Measurements from ENCODE around the gene DSCAML1.

DSCAML1 gene

DNA sequence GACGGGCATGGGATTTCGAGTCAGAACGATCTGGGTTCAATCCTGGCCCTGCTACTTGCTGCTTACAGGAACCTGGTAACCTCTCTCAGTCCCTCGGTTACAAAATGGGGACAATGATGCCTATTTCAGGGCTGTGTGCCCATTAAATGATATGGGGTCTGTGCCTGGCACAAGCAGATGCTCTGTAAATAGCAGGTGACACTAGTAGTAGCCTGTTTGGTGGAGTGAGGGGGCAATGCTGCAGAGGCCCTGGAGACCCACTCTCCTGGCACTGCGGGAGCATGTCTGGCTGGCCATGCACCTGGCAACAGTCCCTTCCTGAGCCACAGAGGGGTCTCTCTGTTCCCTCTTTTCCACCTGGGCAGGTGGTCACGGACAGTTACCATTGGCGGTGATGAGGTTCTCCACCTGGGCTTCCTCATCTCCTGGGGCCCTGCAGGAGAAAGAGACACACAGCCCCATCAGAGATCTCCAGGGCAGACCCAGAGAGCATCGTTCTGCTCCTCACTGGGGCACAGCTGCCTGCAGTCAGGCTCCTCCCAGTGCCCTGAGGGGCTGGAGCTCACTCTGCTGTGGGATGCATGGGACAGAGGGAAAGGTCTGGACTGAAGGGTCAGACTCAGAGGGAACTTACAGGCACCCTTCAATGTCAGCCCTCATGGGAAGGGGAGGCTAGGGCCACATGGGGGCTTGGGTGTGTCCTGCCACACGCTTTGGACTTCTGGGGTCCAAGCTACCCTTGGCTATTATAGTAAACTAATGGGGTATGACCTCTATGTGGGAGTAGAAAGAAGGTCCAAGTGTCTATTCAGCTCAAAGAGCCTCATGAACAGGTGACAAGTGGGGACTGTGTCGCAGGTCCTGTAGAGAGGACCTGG, 43.2 kb upstream of the DSCAML1 start:
- TF ChIP-seq, protein P1, sequence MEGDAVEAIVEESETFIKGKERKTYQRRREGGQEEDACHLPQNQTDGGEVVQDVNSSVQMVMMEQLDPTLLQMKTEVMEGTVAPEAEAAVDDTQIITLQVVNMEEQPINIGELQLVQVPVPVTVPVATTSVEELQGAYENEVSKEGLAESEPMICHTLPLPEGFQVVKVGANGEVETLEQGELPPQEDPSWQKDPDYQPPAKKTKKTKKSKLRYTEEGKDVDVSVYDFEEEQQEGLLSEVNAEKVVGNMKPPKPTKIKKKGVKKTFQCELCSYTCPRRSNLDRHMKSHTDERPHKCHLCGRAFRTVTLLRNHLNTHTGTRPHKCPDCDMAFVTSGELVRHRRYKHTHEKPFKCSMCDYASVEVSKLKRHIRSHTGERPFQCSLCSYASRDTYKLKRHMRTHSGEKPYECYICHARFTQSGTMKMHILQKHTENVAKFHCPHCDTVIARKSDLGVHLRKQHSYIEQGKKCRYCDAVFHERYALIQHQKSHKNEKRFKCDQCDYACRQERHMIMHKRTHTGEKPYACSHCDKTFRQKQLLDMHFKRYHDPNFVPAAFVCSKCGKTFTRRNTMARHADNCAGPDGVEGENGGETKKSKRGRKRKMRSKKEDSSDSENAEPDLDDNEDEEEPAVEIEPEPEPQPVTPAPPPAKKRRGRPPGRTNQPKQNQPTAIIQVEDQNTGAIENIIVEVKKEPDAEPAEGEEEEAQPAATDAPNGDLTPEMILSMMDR (IDR thresholded peaks at IDR 0.05; ENCODE audit: control insufficient read depth, extremely low read depth, insufficient read depth), result no peak
- DNase-seq (ENCODE audit: low read depth), result no peak
- H3K4me3 ChIP-seq (ENCODE audit: low read depth, low read length), result no peak overlapping the region

DNA sequence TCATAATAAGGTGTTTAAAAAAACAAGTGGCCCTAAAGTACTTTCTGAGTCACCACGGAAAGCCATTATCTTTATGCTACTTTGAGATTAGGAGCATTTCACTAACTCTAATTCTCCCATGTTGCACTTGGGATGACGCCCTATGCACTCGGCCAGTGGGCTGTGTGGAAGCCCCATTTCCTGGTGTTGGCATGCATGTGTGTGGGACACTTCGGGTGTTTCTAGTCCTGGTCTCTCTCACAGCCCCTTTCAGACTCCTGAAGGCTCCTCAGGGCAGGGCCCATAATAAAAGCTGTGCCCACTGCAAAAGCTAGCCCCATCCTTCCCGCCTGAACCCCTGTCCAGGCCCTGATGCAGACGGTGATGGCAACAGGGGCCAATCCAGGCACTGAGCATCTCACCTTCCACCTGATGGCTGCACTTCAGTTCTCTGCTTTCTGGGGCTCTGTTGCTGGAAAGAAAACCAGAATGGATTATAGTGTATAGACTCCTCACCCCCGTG, 42.4 kb upstream of the DSCAML1 start:
- no peak overlapping the region for H3K4me3 ChIP-seq (ENCODE audit: low read depth, low read length)
- no peak for DNase-seq (ENCODE audit: low read depth)
- TF ChIP-seq, protein P1 (IDR thresholded peaks at IDR 0.05; ENCODE audit: control insufficient read depth, extremely low read depth, insufficient read depth), result no peak

DNA sequence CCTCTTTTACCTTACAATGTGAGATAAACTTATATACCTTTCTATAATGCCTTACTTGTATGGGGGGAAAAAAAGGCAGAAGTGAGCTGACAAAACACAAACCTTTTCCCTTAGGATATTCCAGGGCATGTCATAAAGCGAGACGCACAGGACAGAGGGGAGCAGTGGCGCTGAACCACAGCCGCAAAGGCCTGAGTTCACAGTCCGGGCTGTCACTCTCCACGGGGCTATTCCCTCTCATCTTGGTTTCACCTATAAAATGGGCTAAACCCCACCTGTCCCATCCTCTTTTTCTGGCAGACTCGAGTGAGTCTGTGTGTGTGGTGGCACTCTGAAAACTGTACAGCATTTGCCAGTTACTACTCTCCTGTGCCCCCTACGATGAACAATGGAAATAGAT, 41.9 kb upstream of the DSCAML1 start:
- no peak for DNase-seq (ENCODE audit: low read depth)
- H3K4me3 ChIP-seq (ENCODE audit: low read depth, low read length), result no peak overlapping the region
- TF ChIP-seq, protein P1 (IDR thresholded peaks at IDR 0.05; ENCODE audit: control insufficient read depth, extremely low read depth, insufficient read depth), result no peak

DNA sequence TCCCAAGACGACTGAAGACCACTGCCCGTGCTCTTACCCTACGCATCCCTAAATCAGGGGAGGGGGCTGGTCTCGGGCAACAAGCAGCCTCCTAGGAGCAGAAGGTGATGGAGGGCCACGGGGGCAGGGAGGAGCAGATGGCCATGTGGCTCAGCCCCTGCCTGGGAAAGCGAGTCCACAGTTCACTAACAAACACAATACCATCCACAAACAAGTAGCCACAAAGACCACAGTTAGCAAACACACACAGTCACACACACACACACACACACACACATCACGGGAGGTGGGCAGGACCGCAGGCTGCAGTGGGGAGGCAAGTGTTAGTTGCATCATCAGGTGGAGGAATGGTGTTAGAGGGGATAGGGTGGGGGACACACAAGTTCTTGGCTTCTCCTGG, 40.8 kb upstream of the DSCAML1 start:
- no peak overlapping the region for H3K4me3 ChIP-seq (ENCODE audit: low read depth, low read length)
- DNase-seq (ENCODE audit: low read depth), result no peak
- TF ChIP-seq, protein P1 (IDR thresholded peaks at IDR 0.05; ENCODE audit: control insufficient read depth, extremely low read depth, insufficient read depth), result no peak

DNA sequence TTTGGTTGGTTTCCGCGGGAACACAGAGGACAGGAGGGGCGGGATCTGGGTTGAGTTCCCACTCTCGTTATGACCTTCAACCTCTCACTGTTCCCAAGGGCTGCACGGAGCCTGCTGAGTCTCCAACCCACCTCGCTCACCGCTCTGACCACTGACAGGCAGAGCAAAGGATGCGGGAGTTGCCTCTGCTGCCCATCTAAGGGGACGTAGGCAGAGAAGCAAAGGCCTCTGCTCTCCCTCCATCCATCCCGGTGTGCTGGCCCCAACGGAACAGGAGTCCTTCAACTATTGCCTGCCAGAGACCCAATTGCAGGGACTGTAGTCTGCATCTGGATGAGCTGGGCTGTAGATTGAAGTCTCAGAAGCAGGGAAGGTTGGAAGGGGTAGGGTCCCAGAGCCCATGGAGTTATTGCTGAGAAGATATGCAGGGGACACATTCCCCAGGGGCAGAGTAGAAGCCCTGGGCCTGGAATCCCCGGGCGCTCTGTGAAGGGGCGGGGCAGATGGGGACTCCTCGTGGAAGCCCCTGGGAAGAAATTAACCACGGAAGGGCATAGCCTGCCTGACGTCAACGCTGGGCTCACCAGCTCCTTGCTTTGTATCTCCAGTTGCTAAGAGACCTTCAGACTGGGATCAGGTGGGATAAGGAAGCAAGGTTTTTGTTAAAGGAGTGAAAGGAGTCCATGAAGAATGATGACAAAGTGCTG, 40.2 kb upstream of the DSCAML1 start:
- no peak overlapping the region for H3K4me3 ChIP-seq (ENCODE audit: low read depth, low read length)
- TF ChIP-seq, protein P1 (IDR thresholded peaks at IDR 0.05; ENCODE audit: control insufficient read depth, extremely low read depth, insufficient read depth), result no peak
- no peak for DNase-seq (ENCODE audit: low read depth)

DNA sequence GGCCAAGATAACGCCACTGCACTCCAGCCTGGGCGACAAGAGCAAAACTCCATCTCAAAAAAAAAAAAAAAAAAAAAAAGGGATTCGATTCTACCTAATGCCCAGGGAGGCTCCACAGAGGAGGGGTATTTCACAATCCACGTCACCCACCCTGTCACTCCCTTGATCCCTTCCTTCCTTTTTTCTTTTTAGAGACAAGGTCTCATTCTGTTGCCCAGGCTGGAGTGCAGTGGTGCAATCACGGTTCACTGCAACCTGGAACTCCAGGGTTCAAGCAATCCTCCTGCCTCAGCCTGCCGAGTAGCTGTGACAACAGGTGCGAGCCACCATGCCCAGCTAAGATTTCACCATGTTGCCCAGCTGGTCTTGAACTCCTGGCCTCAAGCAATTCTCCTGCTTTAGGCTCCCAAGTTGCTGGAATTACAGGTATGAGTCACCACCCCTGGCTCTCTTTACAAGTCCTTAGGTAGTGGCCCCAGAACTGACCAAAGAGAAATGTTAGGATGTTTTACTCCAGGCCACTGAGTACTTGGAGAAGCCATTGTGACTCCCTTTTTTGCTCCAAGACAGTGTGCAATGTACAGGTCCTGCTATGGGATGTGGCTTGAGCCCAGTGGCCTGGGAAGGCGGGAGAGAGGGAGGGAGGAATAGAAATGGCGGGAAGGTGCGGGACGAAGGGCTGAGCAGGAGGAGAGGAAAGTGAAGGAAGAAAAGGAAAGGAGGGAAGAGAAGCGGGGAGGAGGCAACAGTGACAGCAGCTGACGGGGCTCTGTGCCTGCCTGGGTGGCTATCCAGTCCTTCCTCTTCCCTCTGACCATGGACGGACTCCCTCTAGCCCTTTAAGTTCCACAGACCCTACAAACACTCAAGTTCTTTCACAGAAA, 39.3 kb upstream of the DSCAML1 start:
- DNase-seq (ENCODE audit: low read depth), result no peak
- no peak overlapping the region for H3K4me3 ChIP-seq (ENCODE audit: low read depth, low read length)
- TF ChIP-seq, protein P1 (IDR thresholded peaks at IDR 0.05; ENCODE audit: control insufficient read depth, extremely low read depth, insufficient read depth), result no peak
